HG03103 (cell line): ENCODE data around the gene ABTB2.

Experiments used
- ATAC-seq: cut with Tn5 transposase; IDR thresholded peaks from one replicate; pipeline ENCODE4 v1.9.1; 2021; ENCODE audit warnings: low read depth; ENCODE audit not compliant: unreplicated experiment

The ABTB2 gene

GRCh38 chr11:34296412-34296811 lies 61.4 kb downstream of the ABTB2 start:
- no peak for ATAC-seq

DNA sequence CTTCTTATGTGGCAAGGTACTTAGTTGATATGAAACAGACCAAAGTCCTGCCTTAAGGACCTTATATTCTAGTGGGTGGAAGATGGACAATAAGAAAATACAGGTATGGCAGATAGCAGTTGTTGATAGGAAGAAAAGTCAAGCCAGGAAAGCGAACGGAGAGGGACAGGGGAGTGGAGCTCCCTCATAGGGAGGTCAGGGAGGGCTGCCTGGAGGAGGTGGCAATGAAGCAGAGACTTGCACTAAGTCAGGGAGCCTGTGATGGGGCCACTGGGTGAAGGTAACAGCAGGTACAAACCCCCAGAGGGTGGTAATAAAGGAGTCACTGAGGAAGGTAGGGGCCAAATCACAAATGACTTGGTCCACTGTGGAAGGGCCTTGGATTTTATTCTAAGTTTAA lies 65.3 kb downstream of the ABTB2 start:
- no peak for ATAC-seq

- no peak for ATAC-seq
These were observed 65.7 kb downstream of the ABTB2 start for GRCh38 chr11:34292111-34292510.

- ATAC-seq = no peak
These were observed 66.9 kb downstream of the ABTB2 start for GRCh38 chr11:34290926-34291325.

GRCh38 chr11:34288492-34288891 lies 69.3 kb downstream of the ABTB2 start:
- no peak for ATAC-seq

DNA sequence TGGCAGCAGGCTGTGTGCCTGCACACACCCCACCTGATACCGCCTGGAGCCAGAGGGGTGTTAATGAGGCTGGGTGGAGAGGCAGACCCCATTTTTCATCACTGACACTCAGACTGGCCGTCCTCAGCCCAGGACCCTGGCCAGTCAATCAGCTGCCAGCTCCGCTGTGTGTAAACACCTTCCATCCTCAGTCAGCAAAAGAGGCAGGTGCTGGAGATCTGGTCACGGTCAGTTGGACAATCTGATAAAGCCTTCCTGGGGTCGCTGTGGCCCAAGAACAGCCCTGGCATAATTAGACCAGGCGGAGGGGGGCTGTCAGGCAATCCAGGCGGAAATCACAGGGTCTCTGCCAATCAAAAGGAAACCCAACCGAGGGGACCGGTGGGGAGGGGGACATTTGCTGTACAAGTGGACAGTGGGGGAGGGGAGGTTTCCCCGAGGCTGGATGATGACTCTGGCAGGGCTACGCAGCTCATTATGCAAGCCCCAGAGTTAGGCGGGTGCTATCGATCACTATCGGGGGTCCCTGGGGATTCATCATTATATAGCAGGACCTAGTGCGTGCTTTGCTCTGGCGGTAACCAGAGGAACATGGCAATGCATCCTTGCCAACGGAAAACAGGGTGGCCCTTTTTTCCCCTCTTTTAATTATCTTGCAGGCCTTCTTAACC lies 72.9 kb downstream of the ABTB2 start:
- no peak for ATAC-seq

GRCh38 chr11:34284156-34284555 lies 73.7 kb downstream of the ABTB2 start:
- ATAC-seq = no peak

GRCh38 chr11:34280945-34281872 lies 76.6 kb downstream of the ABTB2 start:
- ATAC-seq = no peak

DNA sequence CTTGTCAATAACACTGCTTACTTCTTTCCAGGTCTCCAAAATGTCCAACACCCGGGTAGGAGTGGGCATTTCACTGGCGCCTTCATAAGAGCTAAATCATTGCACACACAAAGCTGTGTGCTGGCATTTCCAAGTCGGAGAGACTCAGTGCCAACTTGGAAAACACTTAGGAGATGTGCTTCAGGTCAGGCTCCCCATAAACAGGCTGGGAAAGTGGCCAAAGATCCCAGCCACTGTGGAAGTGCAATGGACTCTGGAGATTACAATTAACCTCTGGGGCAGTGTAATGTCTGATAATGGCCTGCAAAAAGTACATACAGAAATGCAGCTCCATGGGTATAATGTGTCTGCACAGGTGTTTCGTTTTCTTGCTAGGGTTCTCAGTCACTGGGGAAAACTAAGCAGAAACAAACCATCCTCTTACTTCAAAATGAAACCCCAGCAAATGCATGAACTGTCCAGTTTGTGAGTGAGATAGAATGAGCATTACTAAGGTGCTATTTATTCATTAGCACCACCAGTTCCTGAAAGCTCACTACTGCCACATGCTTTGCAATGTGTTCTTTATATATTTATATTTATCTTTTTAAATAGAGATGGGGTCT lies 79.0 kb downstream of the ABTB2 start:
- no peak for ATAC-seq

DNA sequence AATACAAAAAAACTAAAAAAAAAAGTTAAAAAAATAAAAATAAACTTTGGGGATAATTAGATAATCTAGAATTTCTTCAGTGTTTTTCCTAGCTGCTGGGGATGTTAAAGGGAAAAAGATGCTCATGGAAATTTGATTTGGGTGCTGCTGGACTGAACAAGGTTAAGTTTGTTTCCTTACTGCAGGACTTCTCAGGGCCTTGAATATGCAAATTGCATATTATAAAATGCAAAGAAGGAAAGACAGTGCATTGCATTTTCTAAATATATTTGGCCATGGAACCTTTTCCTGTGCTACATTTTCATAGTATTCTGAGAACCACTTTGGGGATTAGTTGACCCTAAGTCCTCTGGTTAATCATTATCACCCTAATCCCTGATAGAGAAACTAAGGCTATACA lies 79.6 kb downstream of the ABTB2 start:
- ATAC-seq = no peak

DNA sequence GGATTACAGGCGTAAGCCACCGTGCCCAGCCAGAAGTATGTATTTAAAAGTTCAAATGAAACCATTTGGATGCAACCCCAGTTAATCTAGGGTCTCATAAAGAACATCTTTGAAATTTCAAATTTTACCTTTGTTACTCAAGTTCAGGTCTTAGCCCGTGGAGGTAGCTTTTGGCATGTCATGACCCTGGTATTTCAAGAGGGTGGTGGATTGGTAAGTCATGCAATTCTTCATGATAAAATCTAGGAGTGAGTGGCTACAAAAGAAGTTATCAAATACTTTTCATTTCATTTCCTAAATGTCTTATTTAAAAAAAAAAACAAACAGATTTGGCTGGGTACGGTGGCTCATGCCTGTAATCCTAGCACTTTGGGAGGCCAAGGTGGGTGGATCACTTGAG lies 80.6 kb downstream of the ABTB2 start:
- no peak for ATAC-seq

GRCh38 chr11:34276352-34276864 lies 81.4 kb downstream of the ABTB2 start:
- ATAC-seq = no peak

DNA sequence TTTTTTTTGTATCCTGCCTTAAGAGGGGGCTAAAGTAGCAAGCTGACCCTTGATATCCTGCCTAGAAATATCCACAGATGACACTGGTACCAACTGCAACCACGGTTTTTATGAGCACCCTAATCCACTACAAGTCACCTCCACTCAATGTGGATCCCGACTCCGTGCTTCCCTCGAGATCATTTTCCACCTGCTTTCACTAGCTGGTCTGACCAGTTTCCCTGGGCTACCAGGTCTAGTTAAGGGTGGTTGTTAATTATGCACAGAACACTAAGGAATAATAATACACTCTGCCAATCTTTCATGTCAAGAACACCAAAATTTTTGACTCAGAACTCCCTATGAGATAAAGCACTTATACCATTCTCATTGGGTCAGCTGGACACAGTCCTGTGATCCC lies 82.3 kb downstream of the ABTB2 start:
- no peak for ATAC-seq

- ATAC-seq = no peak
These were observed 83.0 kb downstream of the ABTB2 start for GRCh38 chr11:34274712-34275398.

DNA sequence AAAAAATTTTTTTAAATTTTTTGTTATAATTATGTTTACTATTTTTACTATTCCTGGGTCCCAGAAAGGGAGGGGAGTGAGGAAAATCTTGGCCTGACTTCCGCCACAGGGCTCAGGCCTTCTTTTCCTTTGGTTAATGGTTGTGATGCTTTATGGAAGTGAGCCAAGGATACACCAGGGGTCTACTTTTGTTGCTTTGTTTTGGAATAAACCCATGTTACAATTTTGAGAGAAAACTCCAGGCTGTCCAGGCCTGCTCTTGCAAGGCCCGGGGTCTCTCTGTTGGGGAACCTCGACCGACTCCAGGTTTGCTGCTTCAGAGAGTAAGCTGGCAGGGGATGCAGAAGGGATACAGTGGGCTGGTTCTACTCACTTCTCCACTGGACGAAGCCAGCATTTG lies 84.7 kb downstream of the ABTB2 start:
- no peak for ATAC-seq

GRCh38 chr11:34271727-34272126 lies 86.1 kb downstream of the ABTB2 start:
- ATAC-seq = no peak

DNA sequence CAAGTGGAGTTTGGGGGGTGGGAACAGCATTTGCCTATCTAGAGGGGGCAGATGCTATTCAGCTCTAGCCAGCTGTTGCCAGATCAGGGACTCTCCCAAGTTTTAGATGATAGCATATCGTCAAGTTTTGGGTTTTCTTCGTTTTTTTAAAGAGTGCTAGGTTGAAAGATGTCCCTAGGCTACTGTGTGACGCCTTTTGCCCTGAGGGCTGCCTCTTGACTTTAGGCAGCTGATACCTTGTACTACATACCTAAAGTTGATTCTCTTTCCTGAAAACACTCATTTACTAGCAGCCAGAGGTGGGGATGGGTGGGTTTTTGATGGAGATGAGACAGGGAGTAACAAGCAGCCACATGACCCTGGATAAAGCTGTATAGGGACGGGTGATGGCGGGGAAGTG lies 87.1 kb downstream of the ABTB2 start:
- no peak for ATAC-seq

GRCh38 chr11:34269694-34270245 lies 88.0 kb downstream of the ABTB2 start:
- no peak for ATAC-seq

DNA sequence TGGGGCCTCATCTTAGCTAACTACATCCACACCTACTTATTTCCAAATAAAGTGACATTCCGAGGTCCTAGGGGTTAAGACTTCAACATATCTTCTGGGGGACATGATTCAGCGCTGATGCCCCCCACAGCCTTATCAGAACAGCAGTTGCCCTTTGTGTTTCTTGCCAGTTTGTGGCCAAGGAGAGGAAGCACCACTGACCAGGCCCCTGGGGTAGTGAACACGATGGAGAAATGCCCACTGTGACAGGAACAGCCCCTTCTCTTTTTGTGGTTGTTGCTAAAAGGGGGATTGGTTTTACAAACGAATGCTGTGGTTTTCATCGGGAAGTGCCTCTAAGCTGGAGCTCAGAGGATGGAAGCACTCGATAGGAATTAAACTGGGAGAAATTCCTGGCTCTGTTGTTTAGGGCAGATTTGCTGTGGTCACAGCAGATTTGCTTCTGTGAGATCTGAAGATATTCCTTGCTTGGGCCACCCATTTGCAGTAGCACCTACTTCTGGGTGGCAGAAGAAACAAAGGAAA lies 88.8 kb downstream of the ABTB2 start:
- no peak for ATAC-seq

- ATAC-seq = no peak
These were observed 90.4 kb downstream of the ABTB2 start for GRCh38 chr11:34267417-34267816.
